Activated CD8-positive, alpha-beta memory T cell treated with anti-CD3 and anti-CD28 coated beads, Interleukin-2, amount 50 U/mL, for 24 hours (primary cell): ENCODE results near the gene PPP1R3D.
"Not testable (repeated sequence)": the region's sequence is repeated elsewhere in the genome, so short reads cannot be mapped to it uniquely, and the experiment has no call there.

ENCODE experiments used
- DNase-seq: peaks from one replicate; pipeline ENCODE4 v3.0.0-alpha.2; 2020; ENCODE audit errors: extremely low read depth

The PPP1R3D gene, protein sequence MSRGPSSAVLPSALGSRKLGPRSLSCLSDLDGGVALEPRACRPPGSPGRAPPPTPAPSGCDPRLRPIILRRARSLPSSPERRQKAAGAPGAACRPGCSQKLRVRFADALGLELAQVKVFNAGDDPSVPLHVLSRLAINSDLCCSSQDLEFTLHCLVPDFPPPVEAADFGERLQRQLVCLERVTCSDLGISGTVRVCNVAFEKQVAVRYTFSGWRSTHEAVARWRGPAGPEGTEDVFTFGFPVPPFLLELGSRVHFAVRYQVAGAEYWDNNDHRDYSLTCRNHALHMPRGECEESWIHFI

DNA sequence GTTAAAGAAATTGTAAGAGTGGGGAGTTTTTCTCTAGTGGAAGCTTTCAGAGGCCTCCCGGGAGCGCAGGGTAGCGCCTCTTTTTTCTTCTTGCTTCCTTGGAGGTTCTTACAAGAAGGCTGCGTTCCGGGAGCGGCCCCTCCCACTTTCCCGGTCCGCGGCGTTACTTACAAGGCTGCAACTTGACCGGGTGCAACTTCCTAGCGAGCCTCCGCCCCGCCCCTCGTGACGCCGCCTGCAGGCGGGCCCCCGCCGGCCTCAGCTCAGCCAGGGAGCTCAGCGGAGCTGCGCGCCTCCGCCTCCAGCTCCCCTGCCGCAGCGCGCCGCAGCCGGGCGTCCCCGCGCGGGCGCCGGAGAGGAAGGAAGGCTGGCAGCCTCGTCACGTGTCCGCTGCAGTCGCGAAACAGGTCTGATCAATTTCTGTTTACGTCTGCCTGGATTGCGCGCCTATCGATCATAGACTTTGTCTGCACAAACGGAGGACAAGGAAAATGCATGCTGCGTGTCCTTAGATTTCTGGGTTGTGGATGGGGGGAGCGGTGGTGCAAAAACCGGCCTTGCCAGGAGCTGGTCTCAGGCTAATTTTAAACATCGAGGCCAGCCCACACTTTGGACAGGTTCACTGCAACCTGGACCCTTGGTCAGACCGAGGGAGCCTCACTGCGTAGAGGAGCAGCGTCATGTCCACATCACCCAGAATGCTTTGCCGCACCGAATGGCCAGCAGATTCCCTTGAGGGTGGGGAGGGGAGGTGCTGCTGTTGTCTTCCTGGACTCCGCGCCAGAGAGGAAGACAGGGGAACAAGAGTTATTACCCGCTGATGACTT lies at the start of gene PPP1R3D, which contains the start of gene FAM217B:
Gene PPP1R3D, minus strand, starts transcription at position 177 of the 827 bp plus-strand sequence. CDS start 374 bp downstream, outside the sequence.
Gene FAM217B, plus strand, starts transcription at position 261 of the 827 bp plus-strand sequence. CDS start 3,555 bp downstream, outside the sequence.
- peak; percentile 72 for DNase-seq

- no peak for DNase-seq
Measured at GRCh38 chr20:59988141-59988540, 48.0 kb upstream of the PPP1R3D start.

DNA sequence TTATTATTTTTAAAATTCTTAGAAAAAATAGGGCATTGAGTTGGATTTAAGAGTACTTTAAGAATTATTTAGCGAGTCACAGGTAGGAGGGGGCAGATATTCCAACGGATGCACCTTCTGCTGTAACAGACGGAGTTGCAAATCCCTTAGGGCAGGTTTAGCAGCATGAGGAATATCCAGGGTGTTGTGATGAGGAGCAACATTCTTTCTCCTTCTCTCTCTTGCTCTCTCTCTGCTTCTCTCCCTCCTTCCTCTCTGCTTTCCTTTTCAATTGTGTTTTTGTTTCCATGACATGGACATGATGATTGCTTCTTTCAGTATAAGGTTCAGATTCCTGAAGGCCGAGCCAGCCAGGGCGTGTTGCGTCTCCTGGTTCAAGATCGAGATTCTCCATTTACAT lies 47.0 kb upstream of the PPP1R3D start:
- DNase-seq: no peak

DNA sequence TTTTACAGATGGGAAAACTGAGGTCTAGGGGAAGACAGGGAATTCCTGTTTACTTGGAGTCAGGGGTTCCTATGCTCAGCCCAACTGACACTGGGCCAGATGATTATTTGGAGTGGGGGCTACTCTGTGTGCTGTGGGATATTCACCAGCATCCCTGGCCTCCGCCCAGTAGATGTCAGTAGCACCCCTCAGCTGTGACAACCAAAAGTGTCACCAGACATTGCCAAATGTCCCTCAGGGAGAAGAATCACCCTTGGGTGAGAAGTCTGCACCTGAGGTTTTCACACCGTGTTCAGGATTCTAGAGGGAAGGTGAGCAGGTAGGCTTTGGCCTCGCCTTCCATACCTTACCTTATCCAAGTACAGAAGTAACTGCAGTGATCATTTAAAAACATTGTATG lies 45.8 kb upstream of the PPP1R3D start:
- no peak for DNase-seq

DNA sequence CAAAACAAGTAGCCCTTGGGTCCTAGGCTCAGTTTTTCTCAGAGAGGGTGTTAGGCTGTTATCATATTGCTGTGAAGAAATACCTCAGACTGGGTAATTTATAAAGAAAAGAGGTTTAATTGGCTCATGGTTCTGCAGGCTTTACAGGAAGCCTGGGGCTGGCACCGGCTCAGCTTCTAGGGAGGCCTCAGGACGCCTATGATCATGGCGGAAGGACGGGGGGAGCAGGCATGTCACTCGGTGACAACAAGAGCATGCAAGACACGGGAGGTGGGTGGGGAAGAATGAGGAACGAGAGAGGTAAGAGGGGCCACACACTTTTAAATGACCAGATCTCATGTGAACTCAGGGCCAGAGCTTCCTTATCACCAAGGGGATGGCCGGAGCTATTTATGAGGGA lies 45.1 kb upstream of the PPP1R3D start:
- DNase-seq: no peak

GRCh38 chr20:59984541-59984940 lies 44.4 kb upstream of the PPP1R3D start:
- no peak for DNase-seq

GRCh38 chr20:59983076-59983475 lies 43.0 kb upstream of the PPP1R3D start:
- DNase-seq: no peak

DNA sequence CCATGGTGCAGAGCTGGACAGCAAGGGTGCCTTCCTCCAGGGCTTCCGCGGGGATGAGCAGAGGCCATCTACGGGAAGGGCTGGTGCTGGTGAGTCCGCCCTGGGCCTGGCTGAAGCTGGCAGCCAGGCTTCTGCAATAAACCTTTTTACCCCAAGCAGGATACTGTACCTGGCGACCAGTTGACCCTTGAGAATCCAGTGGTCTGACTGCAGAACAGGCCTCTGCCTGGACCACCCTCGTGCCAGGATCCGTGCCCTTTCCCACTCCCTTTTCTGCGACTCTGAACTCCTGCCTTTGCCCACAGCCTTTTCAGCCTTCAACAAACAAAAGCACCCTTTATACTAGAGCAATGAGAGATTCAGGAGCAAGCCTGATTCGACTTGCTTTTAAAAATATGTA lies 37.0 kb upstream of the PPP1R3D start:
- DNase-seq: no peak

DNA sequence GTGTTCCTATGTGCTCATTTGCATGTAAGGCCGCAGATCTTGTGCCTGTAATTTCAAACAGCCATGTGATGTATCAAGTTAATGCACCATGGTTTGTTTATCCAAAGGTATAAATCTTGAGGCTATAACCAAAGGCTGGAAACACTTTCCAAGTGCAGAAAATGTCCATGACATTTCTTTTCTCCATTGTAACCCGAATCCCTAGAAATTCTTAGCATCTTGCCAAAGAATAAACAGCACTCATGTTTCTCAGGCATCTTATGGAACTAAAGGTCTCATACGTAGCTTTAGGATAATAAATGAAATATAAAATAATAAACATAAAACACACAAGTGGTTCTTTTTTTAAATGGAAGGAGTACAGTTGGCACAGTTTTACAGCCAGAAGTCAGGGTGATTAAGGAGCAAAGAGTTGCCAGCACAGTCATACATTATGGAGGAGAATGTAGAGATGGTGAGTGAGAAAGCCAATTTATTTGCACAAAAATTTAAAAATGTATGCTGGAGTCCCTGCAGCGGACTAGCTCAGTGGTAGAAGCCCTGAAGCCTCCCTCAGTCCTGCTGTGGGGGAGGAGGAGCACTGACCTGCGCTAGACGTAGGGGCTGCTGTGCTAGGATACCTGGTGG lies 36.2 kb upstream of the PPP1R3D start:
- no peak for DNase-seq

DNA sequence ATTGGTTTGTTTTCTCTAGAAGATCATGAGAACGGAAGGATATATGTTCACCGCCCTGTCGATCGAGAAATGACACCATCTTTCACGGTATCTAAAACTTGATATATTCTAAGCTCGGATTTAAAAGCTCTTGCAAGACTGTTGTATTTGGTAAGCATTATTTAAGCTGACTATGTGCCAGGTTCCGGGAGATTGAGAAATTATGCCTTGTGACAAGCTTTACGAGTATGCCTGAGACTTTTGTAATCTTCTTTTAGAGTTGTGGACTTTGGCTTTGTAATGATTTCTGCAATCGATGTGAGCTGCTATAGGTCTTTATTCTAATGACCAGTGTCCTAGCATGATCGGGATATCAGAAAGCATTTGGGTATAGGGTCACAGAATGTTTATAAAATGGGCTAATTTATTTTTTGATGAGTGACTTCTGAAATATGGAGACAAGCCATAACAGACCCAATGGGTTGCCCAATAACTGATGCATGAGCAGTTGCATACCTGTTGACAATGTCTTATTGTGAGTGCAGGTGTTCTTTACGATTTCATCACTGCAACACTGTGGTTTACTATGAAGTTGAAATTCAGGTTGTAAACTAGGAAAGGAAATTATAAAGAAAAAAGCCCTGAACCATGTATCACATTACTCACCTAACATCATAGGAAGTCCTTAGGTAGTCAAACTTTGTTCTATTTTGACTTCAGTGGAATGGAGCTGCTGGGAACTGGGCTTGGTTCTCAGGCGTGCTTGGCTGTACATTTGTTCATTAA lies 32.1 kb upstream of the PPP1R3D start:
- DNase-seq: no peak

DNA sequence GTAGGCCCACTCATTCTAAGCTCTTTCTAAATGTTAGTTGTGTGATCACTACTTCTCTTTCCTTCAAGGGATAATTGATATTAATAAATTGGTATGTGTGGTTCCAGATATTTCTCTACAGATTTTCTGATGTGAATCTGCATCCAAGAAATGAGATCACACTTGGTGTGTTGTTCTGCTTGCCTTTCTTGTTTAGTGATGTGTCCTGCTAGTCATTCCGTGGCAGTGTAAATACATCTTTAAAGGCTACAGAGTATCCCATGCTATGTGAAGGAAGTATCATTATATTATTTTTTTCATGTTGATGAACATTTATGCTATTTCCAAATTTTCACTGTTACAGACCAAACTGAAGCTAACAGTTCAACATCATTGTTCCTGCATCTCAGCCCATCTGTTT lies 31.3 kb upstream of the PPP1R3D start:
- DNase-seq: no peak

DNA sequence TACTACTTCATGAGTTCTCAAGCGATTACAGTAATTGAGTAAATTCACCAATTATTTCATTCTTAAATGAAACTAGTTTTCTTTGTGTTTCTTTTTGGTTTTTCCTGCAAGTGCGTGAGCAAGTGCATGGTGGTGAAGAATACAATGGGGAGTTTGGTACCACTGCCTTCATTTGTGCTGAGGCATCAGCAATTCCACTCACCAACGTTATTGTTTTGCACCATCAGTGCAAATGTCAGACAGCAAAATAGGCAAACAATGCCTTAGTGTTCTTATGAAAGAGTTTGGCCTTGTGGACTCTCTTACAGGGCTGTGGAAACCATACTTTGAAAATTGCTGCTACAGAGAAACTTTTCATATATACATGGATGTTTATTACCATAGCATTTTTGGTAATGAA lies 26.3 kb upstream of the PPP1R3D start:
- DNase-seq: no peak

GRCh38 chr20:59962155-59962554 lies 22.1 kb upstream of the PPP1R3D start:
- no peak for DNase-seq

GRCh38 chr20:59961423-59961822 lies 21.3 kb upstream of the PPP1R3D start:
- DNase-seq: no peak

GRCh38 chr20:59958626-59959025 lies 18.5 kb upstream of the PPP1R3D start:
- no peak for DNase-seq

GRCh38 chr20:59958123-59958522 lies 18.0 kb upstream of the PPP1R3D start, which contains the start of gene CDH26:
TSS of gene CDH26 (plus strand) at chr20:59958423. CDS start at chr20:59958727, 304 bp downstream.
- no peak for DNase-seq

GRCh38 chr20:59957568-59957967 lies 17.5 kb upstream of the PPP1R3D start:
- not testable (repeated sequence) for DNase-seq

DNA sequence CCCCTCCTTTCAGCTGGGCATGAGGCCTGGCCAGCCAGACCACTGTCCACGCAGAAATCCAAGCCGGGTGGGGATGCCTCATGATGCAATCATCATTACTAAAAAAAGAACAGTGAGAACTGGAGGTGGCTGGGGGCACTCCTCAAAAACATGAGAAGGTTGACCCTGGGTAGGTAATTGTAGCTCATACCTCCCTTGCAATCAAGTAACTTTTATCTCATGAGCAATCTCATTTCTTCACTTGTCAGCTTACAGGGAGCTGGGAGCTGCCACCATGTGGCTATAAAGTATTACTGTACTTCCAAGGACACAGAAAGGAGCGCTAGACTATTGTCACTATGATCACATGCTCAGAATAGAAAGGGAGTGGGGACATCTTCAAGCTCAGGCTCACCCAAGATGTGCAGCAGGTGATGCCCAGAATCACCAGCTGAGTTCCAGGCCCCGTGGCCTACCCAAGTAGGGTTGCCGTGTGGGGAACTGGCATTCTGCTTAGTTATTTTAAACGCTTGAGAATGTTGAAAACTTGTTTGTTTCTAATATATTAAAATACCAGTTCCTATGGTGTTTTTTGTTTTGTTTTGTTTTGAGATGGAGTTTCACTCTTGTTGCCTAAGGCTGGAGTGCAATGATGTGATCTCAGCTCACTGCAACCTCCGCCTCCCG lies 15.2 kb upstream of the PPP1R3D start:
- no peak for DNase-seq

GRCh38 chr20:59954718-59955117 lies 14.6 kb upstream of the PPP1R3D start:
- DNase-seq: no peak

DNA sequence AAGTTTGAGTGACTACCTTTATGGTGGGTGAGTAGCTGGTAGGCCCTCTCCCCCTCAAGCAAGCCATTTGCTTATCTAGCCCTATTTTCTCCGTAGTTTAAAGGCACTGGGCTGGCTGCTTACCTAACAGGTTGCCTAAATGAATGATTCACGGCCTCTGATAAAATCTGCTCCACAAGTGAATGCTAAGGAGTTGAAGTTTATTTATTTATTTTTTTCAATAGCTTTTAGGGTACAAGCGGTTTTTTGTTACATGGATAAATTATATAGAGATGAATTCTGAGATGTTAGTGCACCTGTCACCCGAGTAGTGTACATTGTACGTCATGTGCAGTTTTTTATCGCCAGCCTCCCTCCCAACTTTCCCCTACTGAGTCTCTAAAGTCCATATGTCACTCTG lies 9.8 kb upstream of the PPP1R3D start:
- no peak for DNase-seq
